Skin of body (tissue), 3 donors: ENCODE measurements around the gene TEDC2. TPM values are rescaled to one million over a fixed set of nuclear protein-coding genes. Genes with fewer than 3 reads are reported as not detected.

ENCODE experiments used
- DNase-seq: peaks from one replicate; lab custom pipeline; 2025; lab: John Stamatoyannopoulos, UW
- small RNA-seq: library from RNA; depleted of rRNA; stranded (forward); fragments of <200 nt; gene quantifications from one replicate; pipeline ENCODE3, GENCODE V24; 2014; ENCODE audit warnings: low replicate concordance
- total RNA-seq: library from RNA; depleted of rRNA; stranded (reverse); fragments of >200 nt; gene quantifications from one replicate; pipeline ENCODE4 v1.2.3, GENCODE V29; 2014

The TEDC2 gene
- total RNA-seq, 1 donor from 2014 or later, result 3.4 TPM

- DNase-seq, result no peak
Measured at GRCh38 chr16:2512735-2513404, 53.0 kb downstream of the TEDC2 start.

DNA sequence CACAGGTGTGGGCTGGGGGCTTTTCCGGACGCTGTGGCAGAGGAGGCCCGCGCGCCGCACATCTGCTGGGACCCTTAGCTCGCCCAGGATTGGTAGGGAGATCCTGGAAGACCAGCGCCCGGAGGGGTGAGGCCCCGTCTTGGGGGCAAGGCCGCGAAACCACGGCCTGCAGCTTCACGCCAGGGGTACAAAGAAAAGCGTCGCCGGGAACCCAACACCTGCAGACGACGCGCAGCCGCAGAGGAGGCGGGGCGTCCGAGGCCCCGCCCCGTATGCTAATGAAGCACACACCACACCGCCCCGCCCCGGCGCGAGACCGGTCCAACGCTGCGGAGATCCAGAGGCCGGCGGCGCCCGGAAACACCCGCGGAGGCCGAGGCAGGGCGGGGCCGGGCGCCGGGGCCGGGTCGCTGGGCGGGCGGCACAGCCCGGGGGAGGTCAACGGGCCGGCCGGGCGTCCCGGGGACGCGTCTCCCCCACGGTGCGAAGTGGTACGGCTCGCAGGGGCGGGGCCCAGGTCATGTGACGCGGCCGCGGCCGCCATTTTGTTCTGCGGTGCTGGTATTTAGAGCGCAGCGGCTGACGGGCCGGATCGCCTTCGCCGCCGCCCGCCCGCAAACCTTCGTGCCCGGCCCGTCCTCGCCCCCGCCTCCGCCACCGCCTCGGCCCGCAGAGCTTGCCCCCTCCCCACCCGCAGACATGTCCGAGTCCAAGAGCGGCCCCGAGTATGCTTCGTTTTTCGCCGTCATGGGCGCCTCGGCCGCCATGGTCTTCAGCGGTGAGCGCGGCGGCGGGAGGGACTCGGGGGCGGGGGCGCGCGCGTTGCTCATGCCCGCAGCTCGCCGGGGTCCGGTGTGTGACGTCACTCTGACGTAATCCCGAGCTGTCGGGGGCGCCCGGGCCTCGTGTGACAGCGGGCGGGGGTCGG, 53.8 kb downstream of the TEDC2 start, which contains the start of gene ATP6V0C:
ATP6V0C (plus strand) TSS at position 548 of the 928 bp plus-strand sequence; CDS start at position 700, 152 bp downstream.
- peak; percentile 66 for DNase-seq

Small RNA genes lying within 50 kb of the gene (small RNA-seq; reads per million reads assigned to genes)
- gene MIR6768, result not detected

Other genes starting within 250 kb of the TEDC2 start
- 2.7 TPM for gene BRICD5, start 249.2 kb upstream of the TEDC2 start, total RNA-seq
- gene PGP, start 245.3 kb upstream of the TEDC2 start, total RNA-seq, result 4.1 TPM
- 23.2 TPM for gene E4F1, start 236.5 kb upstream of the TEDC2 start, total RNA-seq
- 17.3 TPM for gene DNASE1L2, start 223.7 kb upstream of the TEDC2 start, total RNA-seq
- 24.3 TPM for gene ECI1, start 208.5 kb upstream of the TEDC2 start, total RNA-seq
- gene RNPS1, start 192.0 kb upstream of the TEDC2 start, total RNA-seq, result 57.3 TPM
- 3.5 TPM for gene ABCA3, start 119.4 kb upstream of the TEDC2 start, total RNA-seq
- gene CCNF, start 30.7 kb upstream of the TEDC2 start, total RNA-seq, result 7.8 TPM
- gene NTN3, start 11.2 kb downstream of the TEDC2 start, total RNA-seq, result 3.4 TPM
- gene TBC1D24, start 15.0 kb downstream of the TEDC2 start, total RNA-seq, result 8.8 TPM
- gene ATP6V0C, start 53.8 kb downstream of the TEDC2 start, total RNA-seq, result 20.4 TPM
- 15.6 TPM for gene AMDHD2, start 60.3 kb downstream of the TEDC2 start, total RNA-seq
- gene CEMP1, start 71.3 kb downstream of the TEDC2 start, total RNA-seq, result not detected
- 18.9 TPM for gene PDPK1, start 77.9 kb downstream of the TEDC2 start, total RNA-seq
- 13.6 TPM for gene KCTD5, start 222.4 kb downstream of the TEDC2 start, total RNA-seq